ENCODE measurements around the gene ALPK1.
"Not testable (repeated sequence)": the region's sequence is repeated elsewhere in the genome, so short reads cannot be mapped to it uniquely, and the experiment has no call there.

The ALPK1 gene

DNA sequence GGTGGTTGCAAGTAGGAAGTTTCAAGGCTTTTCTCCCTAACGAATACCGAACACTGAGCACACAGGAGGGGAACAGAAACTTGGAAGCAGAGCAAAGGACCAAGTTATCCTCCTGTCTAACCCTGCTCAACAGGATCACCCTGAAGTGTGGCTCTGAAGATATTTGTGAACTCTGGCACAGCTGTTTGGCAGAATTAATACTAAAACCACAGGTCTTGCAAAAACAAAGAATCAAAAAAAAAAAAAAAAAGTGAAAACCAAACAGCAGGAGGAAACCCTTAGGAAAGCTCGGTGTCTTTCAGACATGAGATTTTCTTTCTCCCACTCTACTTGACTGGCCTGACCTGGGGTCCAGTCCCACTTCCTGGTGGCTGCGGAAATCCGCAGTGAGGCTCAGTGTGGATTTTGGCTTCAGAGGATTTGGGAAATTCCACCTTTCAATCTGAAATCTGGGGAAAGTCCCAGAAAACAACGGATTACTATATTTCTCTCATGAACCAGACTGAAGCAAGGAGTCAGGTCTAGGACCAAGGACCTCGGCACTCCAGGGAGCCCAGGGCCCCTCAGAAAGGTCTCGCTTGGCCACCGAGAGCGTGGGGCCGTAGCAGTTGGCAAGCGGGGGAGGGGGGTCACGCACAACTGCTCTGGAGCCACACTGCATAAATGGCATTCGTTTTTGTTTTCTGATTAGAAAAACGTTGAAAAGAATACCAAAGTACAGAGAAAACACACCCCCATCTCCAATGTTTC lies 12.3 kb upstream of the ALPK1 start:
- peak; percentile 45 for DNase-seq (ENCODE audit: low spot score)

DNA sequence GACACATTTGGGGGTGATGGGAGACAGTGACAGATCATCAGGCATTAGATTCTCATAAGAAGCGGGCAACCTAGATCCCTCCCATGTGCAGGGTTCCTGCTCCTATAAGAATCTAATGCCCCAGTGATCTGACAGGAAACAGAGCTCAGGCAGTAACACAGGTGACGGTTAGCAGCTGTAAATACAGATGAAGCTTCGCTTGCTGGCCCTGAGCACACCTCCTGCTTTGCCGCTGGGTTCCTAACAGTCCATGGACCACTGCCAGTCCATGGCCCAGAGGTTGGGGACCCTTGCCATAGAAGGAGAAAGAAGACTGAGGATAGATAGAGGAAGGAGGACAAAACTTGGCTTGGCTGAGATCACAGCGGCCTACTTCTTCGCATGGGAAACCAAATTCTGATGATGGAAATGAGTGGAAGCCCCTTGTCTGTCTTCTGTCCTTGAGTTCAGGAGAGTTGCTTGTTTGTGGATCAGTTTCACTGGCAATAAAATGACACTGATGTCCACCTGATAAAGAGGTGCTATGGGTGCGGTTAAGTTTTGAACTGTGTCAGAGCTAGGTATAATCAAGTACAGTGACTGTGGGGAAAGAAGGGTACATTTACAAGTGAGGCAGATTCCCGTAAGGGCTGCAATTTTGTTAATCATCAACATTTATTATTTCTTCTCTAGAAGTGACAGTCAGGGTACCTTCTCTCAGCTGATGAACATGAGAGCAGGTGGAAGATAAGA lies 9.7 kb upstream of the ALPK1 start:
- DNase-seq (ENCODE audit: low spot score) = no peak

DNA sequence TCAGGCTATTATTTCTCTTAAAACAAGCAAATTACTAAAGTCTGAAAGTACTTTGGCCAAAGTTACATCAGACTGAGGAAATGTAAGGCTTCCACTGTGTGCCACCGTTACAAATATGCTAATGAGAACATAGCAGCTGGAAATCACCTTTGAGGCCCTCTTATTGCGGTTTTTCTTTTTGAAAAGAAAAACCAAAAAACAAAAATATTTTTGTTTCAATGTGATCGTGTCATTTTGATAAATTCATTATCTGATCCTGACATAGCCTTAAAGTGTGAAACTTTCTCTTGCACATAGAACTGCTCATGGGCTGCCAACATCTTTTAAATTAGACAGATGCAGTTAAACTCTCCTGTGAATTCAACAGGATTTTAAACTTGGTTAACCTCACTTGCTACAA lies 8.7 kb upstream of the ALPK1 start:
- DNase-seq (ENCODE audit: low spot score) = no peak

DNA sequence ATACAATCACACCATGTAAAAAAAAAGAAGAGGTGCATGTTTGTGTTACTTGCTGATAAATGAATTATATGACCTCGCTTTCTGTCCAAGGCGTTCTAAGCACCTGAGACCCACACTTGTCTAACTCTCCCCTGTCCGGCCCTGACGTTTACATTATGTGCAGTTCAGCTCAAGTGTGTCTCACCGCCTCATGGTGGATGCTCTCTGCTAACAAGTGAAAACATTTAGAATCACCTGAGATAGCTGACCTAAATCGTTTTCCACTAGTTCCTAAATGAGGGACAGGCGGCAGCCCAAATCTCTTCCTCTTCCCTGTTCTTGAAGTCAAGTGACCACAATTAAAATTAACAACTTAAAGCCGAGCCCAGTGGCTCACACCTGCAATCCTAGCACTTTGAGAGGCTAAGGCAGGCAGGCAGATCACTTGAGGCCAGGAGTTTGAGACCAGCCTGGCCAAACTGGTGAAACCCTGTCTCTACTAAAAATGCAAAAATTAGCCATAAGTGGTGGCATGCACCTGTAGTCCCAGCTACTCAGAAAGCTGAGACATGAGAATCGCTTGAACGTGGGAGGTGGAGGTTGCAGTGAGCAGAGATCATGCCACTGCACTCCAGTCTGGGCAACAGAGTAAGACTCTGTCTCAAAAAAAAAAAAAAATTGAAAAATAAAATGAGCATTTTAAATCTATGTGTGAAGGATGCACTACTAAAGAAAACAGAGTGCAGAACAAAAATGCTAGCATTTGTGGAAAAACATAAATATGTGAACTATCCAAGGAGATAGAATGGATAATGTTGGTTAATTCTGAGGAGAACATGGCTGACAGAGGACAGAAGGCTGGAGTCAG lies 7.5 kb upstream of the ALPK1 start:
- no peak for DNase-seq (ENCODE audit: low spot score)

DNA sequence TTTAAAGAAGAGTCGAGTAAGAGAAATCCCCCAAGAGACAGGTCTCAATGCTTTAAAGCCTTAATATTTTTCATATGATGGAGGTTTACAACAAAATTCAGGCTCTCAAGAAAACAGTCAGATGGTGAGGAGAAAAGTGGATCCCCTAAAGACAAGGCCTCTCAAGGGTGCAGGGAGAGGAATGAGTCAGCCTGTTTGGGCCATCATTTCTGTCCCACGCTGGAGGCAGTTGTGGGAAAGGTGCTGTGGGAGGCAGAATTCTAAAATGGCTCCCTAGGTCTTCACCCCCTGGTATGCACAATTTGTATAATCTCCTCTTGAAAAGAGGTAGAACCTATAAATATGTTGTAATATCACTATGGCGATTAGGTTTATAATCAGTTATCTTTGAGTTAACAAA lies 6.8 kb upstream of the ALPK1 start:
- DNase-seq (ENCODE audit: low spot score) = no peak

DNA sequence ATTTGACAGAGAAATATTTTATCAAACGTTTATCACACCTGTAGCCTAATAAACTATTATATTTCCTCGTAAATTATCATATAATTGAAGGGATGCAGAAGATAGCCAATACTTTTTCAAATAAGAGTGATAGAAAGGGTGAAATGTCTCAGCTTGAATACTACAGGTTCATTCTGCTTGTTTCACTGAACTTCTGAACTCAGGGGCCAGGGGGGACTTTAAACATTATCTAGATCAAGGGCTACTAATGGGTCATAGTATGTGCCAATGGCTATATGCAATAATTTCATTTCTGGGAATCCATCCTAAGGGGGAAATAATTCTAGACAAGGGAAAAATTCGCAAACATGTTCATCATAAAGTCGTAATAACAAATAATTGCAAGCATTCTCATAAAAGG lies 2.6 kb downstream of the ALPK1 start:
- no peak for DNase-seq (ENCODE audit: low spot score)

DNA sequence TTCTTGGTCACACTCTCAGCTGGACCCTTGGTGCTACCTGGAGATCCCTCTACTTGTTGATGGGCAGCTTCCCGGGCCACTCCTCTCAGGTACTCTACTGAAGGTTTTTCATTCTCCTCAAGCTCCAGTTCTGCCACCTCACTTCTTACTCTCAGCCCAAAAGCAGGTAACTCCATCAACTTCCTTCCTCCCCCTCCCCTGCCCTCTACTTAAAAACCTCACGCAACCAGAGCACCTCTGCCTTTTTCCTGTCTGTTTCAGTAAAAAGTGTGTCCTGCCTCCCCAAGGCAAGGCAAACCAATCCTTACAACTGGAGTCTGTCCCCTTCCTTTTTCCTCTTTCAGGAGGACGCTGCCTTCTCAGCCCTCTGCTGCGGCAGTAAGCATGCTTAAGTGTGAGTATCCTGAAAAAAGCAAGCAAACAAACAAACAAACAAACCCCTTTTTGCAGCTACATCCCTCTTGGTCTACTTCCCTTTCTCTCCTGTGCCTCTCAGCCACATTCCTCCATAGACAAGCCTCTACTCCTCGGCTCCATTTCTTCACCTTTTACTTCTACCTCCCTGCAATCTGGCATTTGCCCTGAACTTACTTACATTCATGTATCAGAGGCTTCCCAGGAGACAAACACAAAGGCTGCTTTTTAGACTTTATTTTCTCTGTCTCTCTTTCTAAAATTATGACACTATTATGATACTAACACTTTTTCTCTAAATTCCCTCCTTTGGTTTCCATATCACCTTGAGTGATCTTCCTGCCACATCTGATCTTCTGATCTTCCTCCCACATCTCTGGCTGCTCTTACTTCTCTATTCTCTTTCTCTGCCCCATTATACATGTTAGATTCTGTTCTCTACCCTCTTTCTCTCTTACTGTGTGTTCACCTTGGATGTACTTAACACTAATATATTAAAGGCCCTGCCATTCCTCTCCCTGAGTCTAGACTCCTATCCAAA lies 5.4 kb downstream of the ALPK1 start:
- DNase-seq (ENCODE audit: low spot score) = no peak

DNA sequence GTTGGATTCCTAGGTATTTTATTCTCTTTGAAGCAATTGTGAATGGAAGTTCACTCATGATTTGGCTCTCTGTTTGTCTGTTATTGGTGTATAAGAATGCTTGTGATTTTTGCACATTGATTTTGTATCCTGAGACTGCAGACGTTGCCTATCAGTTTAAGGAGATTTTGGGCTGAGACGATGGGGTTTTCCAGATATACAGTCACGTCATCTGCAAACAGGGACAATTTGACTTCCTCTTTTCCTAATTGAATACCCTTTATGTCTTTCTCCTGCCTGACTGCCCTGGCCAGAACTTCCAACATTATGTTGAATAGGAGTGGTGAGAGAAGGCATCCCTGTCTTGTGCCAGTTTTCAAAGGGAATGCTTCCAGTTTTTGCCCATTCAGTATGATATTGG lies 8.3 kb downstream of the ALPK1 start:
- DNase-seq (ENCODE audit: low spot score) = not testable (repeated sequence)

DNA sequence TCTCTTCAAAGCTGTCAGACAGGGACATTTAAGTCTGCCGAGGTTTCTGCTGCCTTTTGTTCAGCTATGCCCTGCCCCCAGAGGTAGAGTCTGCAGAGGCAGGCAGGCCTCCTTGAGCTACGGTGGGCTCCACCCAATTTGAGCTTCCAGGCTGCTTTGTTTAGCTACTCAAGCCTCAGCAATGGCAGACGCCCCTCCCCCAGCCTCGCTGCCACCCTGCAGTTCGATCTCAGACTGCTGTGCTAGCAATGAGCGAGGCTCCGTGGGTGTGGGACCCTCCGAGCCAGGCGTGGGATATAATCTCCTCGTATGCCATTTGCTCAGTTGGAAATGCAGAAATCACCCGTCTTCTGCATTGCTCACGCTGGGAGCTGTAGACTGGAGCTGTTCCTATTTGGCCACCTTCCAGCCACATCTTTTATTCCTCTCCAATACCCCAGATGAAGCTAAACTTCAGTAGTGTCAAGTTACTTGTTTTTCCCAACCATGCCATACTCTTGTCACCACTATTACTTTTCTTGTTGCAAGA lies 12.2 kb downstream of the ALPK1 start:
- not testable (repeated sequence) for DNase-seq (ENCODE audit: low spot score)

DNA sequence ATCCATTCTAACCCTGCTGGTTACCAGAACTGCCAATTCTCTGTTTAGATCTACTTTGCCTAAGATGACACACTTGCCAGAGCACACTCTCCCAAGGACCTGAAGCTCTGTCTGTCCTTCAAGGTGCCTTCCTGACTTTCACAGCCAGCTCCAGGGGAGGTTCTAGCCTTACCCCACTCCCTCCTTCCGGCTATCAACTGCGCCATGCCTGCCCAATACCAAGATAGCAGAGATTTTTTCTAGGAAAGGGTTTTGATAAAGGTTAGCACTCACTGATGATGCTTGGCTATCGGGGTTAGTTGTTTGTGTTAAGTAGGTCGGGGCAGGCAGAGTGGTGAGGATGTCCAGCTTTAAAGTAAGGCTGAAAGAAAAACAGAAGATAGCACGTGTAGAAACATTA lies 14.3 kb downstream of the ALPK1 start:
- no peak for DNase-seq (ENCODE audit: low spot score)

DNA sequence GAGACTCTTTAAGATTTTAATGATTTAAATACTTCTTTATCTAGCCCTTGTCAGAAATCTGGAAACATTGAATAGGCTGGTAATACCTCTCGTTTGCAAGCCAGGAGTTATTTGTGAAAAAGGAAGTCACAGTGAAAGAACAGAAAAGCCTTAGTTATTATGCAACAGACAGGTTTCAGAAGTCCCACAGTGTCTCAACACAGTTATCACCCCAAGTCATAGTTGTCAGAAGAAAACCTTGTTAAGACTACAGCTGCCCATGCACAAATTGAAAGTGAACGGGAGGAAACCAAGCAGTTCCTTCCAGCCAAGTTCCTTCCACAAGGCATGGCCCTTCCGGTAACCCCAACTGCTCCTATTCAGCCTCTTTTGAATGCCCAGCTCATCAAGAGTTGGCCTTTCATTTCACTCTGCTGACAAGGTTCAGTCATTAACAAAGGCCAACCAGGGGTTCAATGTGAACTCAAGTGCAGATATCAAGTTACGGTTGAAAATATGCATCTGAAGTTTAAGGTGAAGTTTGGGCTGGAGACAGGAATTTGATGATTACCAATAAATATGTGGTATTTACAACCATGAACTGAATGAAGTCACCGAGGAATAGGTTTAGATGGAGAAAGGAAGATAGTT lies 15.6 kb downstream of the ALPK1 start:
- peak; percentile 39 for DNase-seq (ENCODE audit: low spot score)

DNA sequence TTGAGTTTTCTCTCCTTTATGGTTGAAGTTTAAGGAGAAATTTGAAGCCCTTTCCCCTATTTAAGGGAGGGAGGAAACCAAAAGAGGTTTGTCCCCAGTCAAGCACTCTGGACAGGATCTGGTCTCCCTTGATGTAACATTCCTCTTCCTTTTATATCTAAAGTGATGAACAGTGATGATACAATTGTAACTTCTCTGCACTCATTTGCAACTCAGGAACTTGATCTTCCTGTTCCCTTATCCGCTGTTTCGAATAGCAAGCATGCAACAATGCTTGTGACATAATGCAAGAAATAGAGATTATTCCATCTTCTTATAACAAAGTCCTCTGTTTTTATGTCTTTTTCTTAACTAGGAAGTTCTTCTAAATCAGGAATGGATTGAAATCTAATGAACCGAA lies 18.3 kb downstream of the ALPK1 start:
- DNase-seq (ENCODE audit: low spot score) = no peak

DNA sequence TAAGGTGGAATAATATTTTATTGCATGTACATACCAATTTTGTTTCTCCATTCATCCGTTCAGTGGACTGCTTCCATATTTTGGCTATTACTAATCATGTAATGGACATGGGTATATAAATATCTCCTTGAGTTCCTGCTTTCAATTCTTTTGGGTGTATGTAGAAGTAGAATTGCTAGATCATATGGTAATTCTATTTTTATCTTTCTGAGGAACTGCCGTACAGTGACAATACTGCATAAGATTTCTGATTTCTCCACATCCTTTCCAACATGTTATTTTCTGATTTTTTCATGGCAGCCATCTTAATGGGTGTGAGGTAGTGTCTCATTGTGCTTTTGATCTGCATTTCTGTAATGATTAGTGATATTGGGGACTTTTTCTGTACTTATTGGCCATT lies 19.2 kb downstream of the ALPK1 start:
- no peak for DNase-seq (ENCODE audit: low spot score)

DNA sequence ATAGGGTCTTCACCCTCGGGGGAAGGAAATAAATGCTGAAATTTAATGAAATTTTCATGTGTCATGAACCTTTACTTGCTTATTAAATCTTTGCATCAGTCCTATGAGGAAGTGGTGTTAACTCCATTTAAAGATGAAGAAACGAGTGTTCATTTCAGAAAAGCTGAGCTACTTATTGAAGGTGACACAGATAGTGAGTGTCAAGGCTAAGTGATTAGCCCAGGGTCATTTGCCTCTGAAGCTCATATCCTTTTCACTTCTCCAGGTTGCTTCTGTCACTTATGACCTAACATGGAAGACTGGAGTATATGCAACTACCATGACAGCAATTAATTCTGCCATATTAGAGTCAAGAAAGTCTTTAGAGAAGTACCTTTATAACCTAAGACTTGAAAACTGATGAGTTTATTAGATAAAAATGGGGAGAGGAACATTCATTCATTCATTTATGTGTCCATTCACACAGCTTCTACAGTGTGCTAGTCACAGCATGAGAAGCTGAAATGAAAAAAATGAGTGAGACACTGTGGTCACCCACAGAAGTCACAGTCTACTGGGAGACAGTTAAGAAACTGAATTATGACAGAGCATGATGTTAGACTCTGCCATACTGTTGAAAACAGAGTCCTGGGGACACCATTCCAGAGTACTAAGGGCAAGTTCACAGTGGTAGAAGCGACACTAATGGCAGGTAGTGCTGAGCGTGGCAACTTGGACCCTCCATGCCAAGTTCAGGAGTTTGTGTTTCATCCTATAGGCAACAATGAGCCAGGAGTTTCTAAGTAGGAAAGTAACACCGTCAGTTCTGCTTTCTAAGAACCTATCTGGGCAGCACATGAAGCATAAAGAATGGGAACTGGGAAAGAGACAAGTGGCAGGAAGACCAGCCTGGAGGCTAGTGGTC lies 21.3 kb downstream of the ALPK1 start:
- no peak for DNase-seq (ENCODE audit: low spot score)

DNA sequence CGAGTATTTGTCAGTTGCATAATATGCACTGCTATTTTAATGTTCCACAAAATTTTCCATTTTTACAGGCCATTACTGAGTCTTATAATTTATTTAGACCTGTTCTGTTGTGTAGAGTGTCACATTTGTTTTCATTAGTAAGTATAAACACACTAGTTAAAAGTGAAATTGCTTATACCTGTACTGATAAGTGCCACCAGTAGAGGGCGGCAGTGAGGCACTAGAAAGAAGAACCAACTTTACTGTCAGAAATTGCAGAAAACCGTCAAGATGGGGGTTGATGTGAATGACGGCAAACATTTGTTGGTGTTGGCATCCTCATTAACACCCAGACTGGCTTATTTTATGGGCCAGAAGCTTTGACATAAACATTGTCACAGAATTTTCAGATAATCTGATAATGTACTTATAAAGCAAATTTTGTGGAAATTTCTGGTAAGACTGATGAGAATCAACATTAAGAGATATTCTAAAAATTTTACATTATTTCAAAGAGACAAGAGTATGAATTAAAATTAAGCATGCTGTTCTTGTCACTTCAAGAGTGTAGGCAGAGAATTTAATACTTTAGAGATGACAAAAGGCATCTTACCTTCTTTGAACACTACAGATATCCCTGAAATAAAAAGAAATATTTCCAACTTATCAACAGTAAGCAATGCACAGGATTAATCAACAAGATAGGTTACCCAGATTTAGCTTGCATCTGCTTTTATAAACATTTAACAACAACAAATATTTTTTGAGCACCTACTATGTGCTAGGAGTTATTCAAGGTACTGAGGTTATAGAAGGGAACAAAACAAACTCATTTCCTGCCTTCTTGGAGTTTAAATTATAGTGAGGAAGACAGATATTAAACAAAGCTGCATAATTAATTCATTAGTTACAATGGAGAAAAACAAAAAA lies 24.9 kb downstream of the ALPK1 start:
- DNase-seq (ENCODE audit: low spot score) = peak; percentile 66

DNA sequence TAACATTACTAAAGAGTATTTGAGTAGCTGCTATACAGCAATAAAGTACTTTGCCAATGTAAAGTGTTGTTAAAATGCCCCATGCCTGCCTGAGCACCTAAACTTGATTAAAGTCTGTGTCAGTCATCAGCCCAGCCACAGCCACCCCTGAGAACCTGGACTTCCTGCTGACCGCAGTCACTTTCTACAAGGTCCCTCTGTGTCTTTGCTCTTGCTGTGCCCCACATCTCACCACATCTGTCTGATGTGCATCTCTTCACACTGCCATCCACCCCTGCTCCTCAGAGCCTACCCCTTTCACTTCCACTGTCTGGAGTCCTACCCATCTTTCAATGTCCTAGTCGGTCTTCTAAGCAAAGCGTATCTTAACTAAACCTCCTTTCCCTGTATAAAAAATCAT lies 25.7 kb downstream of the ALPK1 start:
- no peak for DNase-seq (ENCODE audit: low spot score)

DNA sequence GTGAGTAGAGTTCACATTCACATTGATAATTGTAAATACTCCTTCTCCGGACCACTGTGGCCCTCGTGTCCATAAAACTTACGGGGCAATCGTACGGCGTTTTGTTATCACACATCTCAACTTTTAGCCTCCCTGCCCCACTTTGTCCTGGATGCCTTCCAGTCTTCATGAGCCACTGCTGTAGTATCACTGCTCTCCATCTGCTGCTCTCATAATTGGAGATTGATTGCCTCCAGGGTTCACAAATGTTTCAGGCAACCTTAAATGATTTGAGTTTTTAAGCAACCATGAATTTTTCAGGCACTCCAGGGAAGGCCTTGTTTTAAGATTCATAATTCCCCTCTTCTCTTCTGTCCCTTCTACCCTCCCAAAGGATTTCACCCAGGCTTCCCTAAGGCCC lies 28.4 kb downstream of the ALPK1 start:
- DNase-seq (ENCODE audit: low spot score) = no peak

DNA sequence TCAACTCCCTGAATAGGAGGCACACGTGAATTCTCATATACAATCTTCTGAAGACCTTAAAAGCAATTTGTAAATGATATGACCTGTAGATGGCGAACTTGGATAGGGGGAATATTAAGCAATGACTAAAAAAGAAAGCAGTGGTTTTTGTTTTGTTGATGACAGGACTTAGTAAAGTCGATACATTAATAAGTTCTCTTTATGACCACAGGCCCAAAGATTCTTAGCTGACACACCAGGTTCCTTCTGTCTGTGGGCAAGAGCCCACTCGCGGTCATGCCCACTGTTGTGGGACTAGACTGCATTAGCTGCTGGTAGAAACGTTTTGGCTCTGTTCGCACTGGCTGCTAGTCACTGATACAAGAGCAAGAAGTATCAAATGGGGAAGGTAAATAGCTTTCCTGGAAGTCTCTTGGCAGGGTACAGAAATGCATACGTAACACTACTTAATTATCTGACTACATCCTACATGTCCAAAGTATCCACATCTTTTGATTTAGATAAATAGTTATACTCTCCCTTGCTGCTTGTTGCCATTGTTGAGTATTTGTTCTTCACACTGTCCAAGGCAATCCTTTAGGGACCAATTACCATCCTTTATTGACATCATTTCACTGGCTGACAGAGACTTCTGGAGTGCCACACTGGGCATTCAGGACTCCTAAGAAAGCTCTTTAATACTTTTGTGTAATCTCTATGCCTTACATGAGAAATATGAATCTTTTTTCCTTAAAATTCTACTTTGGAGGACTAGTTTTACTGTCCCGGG lies 31.0 kb downstream of the ALPK1 start:
- DNase-seq (ENCODE audit: low spot score) = peak; percentile 24

Data from germinal center (tissue), 1 donor.